GM19452 (cell line): Measurements from ENCODE around the gene ACTR1A.

Experiments used
- ATAC-seq: cut with Tn5 transposase; IDR thresholded peaks from one replicate; pipeline ENCODE4 v1.9.1; 2021; ENCODE audit not compliant: unreplicated experiment

The ACTR1A gene

GRCh38 chr10:102491136-102491535 lies 11.4 kb downstream of the ACTR1A start:
- no peak for ATAC-seq

- ATAC-seq = no peak
These were observed 17.3 kb downstream of the ACTR1A start for GRCh38 chr10:102485093-102485784.

- ATAC-seq = no peak
These were observed 18.5 kb downstream of the ACTR1A start for GRCh38 chr10:102484021-102484420.

GRCh38 chr10:102480396-102480795 lies 22.1 kb downstream of the ACTR1A start:
- ATAC-seq = no peak

GRCh38 chr10:102479651-102480050 lies 22.9 kb downstream of the ACTR1A start:
- ATAC-seq = no peak

- ATAC-seq = no peak
These were observed 25.9 kb downstream of the ACTR1A start for GRCh38 chr10:102476466-102477141.

- no peak for ATAC-seq
These were observed 27.0 kb downstream of the ACTR1A start for GRCh38 chr10:102475451-102476040.

GRCh38 chr10:102473445-102474331 lies 28.8 kb downstream of the ACTR1A start:
- no peak for ATAC-seq

GRCh38 chr10:102470579-102471546 lies 31.6 kb downstream of the ACTR1A start:
- ATAC-seq = no peak

- ATAC-seq = no peak
These were observed 33.8 kb downstream of the ACTR1A start for GRCh38 chr10:102468683-102469082.

- no peak for ATAC-seq
These were observed 34.5 kb downstream of the ACTR1A start for GRCh38 chr10:102467971-102468438.

GRCh38 chr10:102467318-102467717 lies 35.2 kb downstream of the ACTR1A start:
- ATAC-seq = no peak

- no peak for ATAC-seq
These were observed 37.0 kb downstream of the ACTR1A start for GRCh38 chr10:102465466-102465865.

- no peak for ATAC-seq
These were observed 38.5 kb downstream of the ACTR1A start for GRCh38 chr10:102463983-102464382.

GRCh38 chr10:102462512-102463054 lies 39.9 kb downstream of the ACTR1A start:
- ATAC-seq = no peak

- peak; percentile 82 for ATAC-seq
These were observed 41.1 kb downstream of the ACTR1A start for GRCh38 chr10:102461187-102462054.

GRCh38 chr10:102460836-102461186 lies 41.7 kb downstream of the ACTR1A start:
- ATAC-seq = peak; percentile 37

- ATAC-seq = no peak
These were observed 43.9 kb downstream of the ACTR1A start for GRCh38 chr10:102458656-102459055.
